Cardiac muscle cell (in vitro differentiated cells and primary cell): ENCODE results near the gene BEND7. TPM values are rescaled to one million over a fixed set of nuclear protein-coding genes. Genes with fewer than 3 reads are reported as not detected.

Experiments used
- DNase-seq, 2 donors: peaks; one replicate each; pipeline versions ENCODE4 v3.0.0 to v3.0.0-alpha.2; 2010 to 2017; ENCODE audit warnings: low read depth in 1 of 2, low spot score in 1 of 2
- H3K27ac ChIP-seq: fragments of 200-600 bp; sonication (generic); 2 replicates; pipeline ENCODE4 v1.5.1; 2016
- H3K27me3 ChIP-seq: fragments of 200-600 bp; sonication (generic); 2 replicates; pipeline ENCODE4 v1.6.0; 2016; ENCODE audit warnings: control low read depth
- H3K36me3 ChIP-seq: fragments of 200-600 bp; sonication (generic); 2 replicates; pipeline ENCODE4 v1.5.1; 2016; ENCODE audit warnings: control low read depth
- H3K4me1 ChIP-seq: fragments of 200-600 bp; sonication (generic); 2 replicates; pipeline ENCODE4 v1.8.1; 2017; ENCODE audit warnings: low read depth, mild to moderate bottlenecking, mixed run types
- H3K4me3 ChIP-seq: fragments of 200-600 bp; sonication (generic); 2 replicates; pipeline ENCODE4 v1.5.1; 2016; ENCODE audit warnings: mild to moderate bottlenecking
- H3K9me3 ChIP-seq: fragments of 200-600 bp; sonication (generic); 2 replicates; pipeline ENCODE4 v1.5.1; 2017; ENCODE audit warnings: low read depth, mild to moderate bottlenecking, control low read depth
- CTCF ChIP-seq: IDR thresholded peaks from 2 replicates; pipeline ENCODE4 v1.5.1; 2012; ENCODE audit warnings: low read depth, mild to moderate bottlenecking, low read length
- polyA plus RNA-seq: library from polyadenylated mRNA; unstranded; fragments of >200 nt; fragmentation: Nextera tagmentation; extraction: Ambion mirVana; gene quantifications from 2 replicates; pipeline ENCODE4 v1.2.1, GENCODE V29; 2016
- total RNA-seq: library from RNA; depleted of rRNA; stranded (reverse); fragments of >200 nt; gene quantifications from 2 replicates; pipeline ENCODE4 v1.2.3, GENCODE V29; 2016

The BEND7 gene
- total and polyA plus RNA-seq, 2 experiments from 2014 or later: 10.7 to 10.8 TPM

- Histone ChIP-seq H3K9me3 (no peaks in the 10 kb centered on the region), H3K4me1 (peaks cover 8% of the 10 kb centered on the region), H3K4me3 (peak overlapping the region; percentile 74), H3K27me3 (peaks cover 47% of the 10 kb centered on the region), H3K27ac (no peak overlapping the region), H3K36me3 (no peaks in the 10 kb centered on the region)
- no peak for DNase-seq
- TF ChIP-seq CTCF: no peak
Observed at GRCh38 chr10:13527864-13528122, 1.0 kb downstream of the BEND7 start.

GRCh38 chr10:13526948-13527863 lies 1.6 kb downstream of the BEND7 start:
- Histone ChIP-seq H3K9me3 (no peaks in the 10 kb centered on the region), H3K36me3 (no peaks in the 10 kb centered on the region), H3K27ac (no peak overlapping the region), H3K27me3 (peaks cover 47% of the 10 kb centered on the region), H3K4me3 (peak overlapping the region; percentile 74), H3K4me1 (peaks cover 8% of the 10 kb centered on the region)
- DNase-seq: peak in 1 of 2 donors; percentile 49
- TF ChIP-seq CTCF: no peak

- Histone ChIP-seq H3K27ac (no peak overlapping the region), H3K4me1 (peaks cover 8% of the 10 kb centered on the region), H3K27me3 (peaks cover 43% of the 10 kb centered on the region), H3K36me3 (no peaks in the 10 kb centered on the region), H3K9me3 (no peaks in the 10 kb centered on the region), H3K4me3 (no peak overlapping the region)
- no peak for TF ChIP-seq CTCF
- no peak for DNase-seq
Observed at GRCh38 chr10:13525663-13526062, 3.2 kb downstream of the BEND7 start.

- Histone ChIP-seq H3K27ac (no peak overlapping the region), H3K36me3 (no peaks in the 10 kb centered on the region), H3K4me3 (no peak overlapping the region), H3K4me1 (peaks cover 8% of the 10 kb centered on the region), H3K9me3 (no peaks in the 10 kb centered on the region), H3K27me3 (peaks cover 14% of the 10 kb centered on the region)
- no peak for TF ChIP-seq CTCF
- no peak for DNase-seq
Observed at GRCh38 chr10:13521026-13521425, 7.8 kb downstream of the BEND7 start.

GRCh38 chr10:13520194-13520593 lies 8.6 kb downstream of the BEND7 start:
- H3K9me3 ChIP-seq: no peaks in the 10 kb centered on the region
- no peak overlapping the region for H3K4me3 ChIP-seq
- no peak overlapping the region for H3K27ac ChIP-seq
- DNase-seq: no peak
- H3K4me1 ChIP-seq: peaks cover 8% of the 10 kb centered on the region
- H3K36me3 ChIP-seq: no peaks in the 10 kb centered on the region
- no peak for TF ChIP-seq CTCF
- H3K27me3 ChIP-seq: peaks cover 6% of the 10 kb centered on the region
